Measurements from ENCODE around the gene LCMT1.

DNA sequence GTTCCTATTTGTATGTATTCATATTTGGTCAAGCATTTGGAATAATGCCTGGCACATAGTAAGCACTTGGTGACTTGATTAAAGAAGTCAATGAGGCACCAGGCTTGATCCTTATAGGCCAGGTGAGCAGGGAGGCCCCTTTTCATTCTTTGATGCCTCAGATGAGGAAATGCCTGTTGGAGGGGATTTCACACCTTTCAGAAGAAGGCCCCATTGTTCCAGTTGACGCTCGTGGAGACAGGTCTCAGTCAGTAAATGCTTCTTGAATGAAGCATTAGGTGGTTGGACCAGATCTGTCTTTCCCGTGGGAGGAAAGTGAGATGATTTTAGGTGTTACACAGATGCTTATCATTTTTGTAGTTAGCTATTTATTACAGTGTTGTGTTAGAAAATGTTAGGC lies 13.0 kb downstream of the LCMT1 start:
- TF ChIP-seq EZH2 (IDR thresholded peaks at IDR 0.05; ENCODE audit: low read length, missing control alignments): no peak
- TF ChIP-seq, protein P1, sequence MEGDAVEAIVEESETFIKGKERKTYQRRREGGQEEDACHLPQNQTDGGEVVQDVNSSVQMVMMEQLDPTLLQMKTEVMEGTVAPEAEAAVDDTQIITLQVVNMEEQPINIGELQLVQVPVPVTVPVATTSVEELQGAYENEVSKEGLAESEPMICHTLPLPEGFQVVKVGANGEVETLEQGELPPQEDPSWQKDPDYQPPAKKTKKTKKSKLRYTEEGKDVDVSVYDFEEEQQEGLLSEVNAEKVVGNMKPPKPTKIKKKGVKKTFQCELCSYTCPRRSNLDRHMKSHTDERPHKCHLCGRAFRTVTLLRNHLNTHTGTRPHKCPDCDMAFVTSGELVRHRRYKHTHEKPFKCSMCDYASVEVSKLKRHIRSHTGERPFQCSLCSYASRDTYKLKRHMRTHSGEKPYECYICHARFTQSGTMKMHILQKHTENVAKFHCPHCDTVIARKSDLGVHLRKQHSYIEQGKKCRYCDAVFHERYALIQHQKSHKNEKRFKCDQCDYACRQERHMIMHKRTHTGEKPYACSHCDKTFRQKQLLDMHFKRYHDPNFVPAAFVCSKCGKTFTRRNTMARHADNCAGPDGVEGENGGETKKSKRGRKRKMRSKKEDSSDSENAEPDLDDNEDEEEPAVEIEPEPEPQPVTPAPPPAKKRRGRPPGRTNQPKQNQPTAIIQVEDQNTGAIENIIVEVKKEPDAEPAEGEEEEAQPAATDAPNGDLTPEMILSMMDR (conservative IDR thresholded peaks at IDR 0.05 in 1 of 2, IDR thresholded peaks at IDR 0.05 in 1 of 2; ENCODE audit: low read depth in 1 of 2, low read length in 2 of 2): no peak
